CD4-positive, alpha-beta T cell treated with Interleukin-4 for 4 hours (primary cell): ENCODE measurements around the gene MSH3.
"Not testable (repeated sequence)": the region's sequence is repeated elsewhere in the genome, so short reads cannot be mapped to it uniquely, and the experiment has no call there.

ENCODE experiments used
- DNase-seq: peaks from one replicate; pipeline ENCODE4 v3.0.0-alpha.2; 2020

The MSH3 gene

GRCh38 chr5:80759866-80760577 is 105.6 kb downstream of the MSH3 start:
- peak; percentile 46 for DNase-seq

GRCh38 chr5:80760680-80761079 is 106.2 kb downstream of the MSH3 start:
- no peak for DNase-seq

DNA sequence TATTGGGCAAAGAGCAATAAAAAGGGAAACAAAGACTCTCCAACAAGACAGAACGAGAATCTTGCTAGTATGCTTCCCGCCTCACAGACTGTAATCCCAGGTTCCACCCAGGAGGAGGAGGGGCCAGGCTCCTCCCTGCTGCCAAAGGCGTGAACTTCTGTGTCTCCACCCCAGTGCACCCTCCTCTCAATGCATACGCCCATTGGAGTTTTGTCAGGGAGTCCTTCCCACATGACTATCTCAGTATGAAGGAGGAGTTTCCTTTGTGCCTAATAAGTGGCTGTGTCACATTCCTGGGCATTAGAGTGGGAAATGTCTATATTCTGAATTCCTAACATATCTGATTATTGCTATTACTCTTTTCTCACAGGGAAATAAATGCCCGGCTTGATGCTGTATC is 106.7 kb downstream of the MSH3 start:
- DNase-seq: no peak

- peak; percentile 18 for DNase-seq
These were observed 107.5 kb downstream of the MSH3 start for GRCh38 chr5:80761966-80762365.

- DNase-seq: no peak
These were observed 108.1 kb downstream of the MSH3 start for GRCh38 chr5:80762573-80762972.

DNA sequence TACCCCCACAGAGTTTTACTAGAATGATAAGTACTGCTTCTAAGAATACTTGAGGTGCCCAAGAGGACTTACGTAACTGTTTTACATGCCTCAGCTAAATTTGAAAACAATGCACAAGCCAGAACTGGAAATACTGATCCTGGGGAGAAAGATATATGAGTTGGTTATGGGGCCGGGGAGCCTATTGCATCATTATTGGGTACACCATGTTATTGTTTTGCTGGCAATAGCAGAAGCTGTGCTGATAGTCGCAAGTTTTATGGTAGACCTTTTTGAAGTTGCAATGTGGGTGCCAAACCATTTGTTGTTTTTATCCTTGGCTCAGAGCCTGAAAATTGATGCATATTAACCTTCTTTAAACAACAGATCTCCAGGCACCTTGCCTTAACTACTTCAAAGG is 108.8 kb downstream of the MSH3 start:
- no peak for DNase-seq

DNA sequence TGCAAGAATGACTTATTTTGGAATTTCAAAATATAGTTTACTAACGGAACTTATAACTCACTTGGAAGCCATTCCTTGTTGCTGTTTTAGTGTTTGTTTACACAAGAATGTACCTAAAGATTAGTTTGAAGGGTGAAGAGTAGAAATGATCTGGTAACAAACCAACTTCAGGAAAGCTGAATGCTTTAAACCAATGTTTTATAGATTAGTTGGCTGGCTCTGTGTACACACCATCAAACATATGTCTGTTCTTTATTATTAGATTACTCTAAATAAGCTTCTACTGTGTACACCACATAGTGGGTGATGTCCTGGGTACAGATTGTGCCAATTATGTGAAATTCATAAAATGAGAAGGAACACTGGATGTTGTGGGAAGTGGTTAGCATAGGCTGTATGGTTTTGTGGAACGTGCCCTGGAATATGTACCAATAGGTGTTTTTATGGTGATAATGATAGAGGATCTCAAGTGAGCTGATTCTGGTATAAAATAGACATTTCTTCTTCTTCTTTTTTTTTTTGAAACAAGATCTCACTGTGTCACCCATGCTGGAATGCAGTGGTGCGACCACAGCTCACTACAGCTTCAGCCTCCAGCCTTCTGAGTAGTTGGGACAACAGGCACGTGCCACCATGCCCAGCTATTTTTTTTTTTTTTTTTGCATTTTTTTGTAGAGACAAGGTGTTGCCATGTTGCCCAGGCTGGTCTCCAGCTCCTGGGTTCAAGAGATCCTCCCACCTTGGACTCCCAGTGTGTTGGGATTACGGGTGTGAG is 109.6 kb downstream of the MSH3 start:
- DNase-seq: no peak

DNA sequence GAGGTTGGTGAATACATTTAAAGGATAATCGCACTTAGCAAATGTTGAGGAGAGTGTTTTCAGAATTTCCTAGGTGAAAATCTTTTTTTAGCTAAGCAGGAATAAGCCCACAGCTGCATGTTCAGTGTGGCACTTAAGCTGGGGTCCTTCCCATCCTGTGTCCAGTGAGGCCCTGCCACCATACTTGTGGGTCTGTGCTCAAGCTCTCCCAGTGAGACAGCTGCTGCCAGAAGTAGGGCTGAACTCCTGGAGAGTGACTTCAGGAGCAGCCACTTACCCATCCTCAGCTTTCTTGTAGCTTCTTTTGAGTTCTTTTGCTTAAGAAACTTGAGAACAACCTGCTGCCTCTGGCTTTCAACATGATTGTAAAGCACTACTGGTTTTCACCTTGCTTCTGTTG is 110.3 kb downstream of the MSH3 start:
- DNase-seq: no peak

DNA sequence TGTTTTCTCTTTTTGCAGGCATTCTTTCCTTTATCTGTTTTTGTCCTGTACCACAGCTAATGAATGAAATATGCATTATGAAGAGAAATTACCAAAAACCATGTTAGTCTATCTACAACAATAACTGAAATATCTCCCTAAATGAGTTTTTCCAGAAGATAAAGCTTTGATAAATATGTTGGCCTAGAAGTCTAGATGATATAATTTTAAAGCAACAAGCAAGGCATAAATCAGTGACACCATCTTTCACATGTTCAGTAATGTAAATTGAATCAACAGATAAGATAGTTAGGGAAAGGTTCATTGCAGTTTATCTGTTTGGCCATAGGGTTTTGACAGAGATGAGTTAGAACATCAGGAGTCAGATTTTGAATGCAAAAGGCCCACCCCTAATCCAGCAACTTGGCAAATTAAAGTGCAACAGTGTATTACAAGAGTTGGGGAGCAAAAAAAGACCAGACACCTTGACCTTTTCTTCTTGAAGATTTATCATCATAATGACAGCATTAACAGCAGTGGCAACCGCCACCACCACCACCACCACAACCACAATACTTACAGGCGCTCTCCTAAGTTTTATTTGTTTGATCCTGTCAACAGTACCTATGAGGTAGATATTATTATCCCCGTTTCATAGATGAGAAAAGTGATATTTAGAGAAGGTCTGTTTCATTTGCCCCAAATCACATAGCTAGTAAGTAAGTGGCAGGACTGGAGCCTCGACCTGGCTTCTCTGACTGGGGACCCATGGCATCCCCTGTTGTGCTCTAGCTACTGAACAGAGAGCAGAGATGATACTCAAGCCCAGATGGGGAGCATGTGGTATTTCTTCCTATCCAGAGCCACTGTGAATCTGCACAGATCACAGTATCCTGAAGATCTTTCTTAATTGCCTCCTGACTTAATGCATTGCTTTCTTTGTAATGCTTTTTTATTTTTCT is 123.2 kb downstream of the MSH3 start:
- peak; percentile 30 for DNase-seq

DNA sequence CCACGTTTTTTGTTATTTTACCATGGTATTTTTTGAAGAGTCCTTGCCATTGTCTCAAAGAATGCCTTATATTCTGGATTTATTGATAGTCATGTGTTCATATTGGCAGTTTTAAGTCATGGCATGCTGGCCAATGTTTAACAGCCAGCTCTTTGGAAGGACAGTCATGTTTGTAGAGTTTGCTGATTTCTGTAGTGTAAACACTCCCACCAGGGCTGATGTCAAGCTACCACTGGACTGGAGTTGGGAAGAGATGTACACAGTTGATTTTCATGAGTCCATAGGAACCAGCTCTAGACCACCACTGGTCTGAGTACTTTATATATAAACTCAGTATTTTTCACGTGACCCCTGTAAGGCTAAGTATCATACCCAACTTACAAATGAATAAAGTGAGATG is 125.6 kb downstream of the MSH3 start:
- no peak for DNase-seq

GRCh38 chr5:80780761-80781285 is 126.4 kb downstream of the MSH3 start:
- no peak for DNase-seq

DNA sequence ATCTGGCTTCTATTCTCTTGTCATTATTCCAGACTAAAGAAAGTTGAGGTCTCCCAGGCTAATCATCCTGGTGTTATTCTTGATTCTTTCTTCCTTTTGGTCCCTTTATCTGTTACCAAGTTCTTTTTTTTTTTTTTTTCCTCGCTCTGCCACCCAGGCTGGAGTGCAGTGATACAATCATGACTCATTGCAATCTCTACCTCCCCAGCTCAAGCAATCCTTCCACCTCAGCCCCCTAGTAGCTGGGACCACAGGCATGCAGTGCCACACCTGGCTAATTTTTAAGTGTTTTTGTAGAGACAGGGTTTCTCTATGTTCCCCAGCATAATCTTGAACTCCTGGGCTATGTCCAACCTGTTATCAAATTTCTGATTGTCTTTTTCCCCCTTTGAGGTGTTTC is 126.9 kb downstream of the MSH3 start:
- DNase-seq: no peak

DNA sequence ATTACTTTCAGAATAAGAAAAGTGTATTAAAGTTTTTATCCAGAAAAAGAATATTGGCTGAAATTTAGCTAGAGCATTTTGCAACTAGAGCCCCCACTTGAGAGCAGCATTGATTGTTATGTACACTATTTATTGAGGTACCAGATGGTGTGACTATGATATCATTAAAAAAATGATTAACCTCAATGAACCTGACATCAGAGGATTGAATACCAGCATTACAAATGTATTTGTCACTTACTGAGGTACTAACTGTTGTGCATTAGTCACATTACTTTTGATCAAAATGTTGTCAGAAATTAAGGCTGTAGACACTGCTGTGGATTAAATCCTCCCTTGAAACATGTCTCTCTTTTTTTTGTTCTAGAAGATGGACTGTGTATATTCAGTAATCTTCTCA is 128.2 kb downstream of the MSH3 start:
- DNase-seq: no peak

DNA sequence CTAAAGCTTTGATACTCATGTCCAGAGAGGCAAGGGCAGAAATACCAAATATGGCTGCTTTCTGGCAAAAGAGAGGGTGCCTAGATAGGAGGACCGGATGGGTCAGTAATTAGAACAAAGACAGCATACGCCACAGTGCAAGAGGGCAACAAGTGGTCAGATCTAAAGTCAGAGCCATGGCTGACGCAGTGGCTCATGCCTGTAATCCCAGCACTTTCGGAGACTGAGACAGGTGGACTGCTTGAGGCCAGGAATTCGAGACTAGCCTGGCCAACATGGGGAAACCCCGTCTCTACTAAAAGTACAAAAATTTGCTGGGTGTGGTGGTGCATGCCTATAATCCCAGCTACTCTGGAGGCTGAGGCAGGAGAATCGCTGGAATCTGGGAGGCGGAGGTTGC is 129.3 kb downstream of the MSH3 start:
- DNase-seq: not testable (repeated sequence)

- DNase-seq: no peak
These were observed 130.0 kb downstream of the MSH3 start for GRCh38 chr5:80784451-80784850.

GRCh38 chr5:80789319-80790016 is 135.0 kb downstream of the MSH3 start:
- not testable (repeated sequence) for DNase-seq

- DNase-seq: no peak
These were observed 136.2 kb downstream of the MSH3 start for GRCh38 chr5:80790698-80791097.

GRCh38 chr5:80793354-80793753 is 138.9 kb downstream of the MSH3 start:
- DNase-seq: no peak

DNA sequence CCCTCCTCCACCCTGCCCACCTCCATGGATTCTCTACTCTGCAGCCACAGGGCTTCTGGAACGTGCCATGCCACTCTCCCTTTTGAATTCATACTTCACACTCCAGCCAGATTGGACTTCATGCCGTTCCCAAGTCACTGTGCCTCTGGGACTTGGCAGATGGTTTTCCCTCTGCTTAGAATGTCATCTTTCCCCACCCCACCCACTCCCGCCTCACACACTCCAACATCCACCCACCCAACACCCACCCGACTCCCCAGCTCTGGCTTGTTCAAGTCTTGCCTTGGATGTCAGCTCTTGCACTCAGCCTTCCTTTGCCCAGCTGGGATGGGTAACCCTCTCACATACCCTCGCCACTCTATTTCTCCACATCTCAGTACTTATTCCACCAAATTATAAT is 142.4 kb downstream of the MSH3 start:
- DNase-seq: no peak

- DNase-seq: no peak
These were observed 143.1 kb downstream of the MSH3 start for GRCh38 chr5:80797428-80798024.

DNA sequence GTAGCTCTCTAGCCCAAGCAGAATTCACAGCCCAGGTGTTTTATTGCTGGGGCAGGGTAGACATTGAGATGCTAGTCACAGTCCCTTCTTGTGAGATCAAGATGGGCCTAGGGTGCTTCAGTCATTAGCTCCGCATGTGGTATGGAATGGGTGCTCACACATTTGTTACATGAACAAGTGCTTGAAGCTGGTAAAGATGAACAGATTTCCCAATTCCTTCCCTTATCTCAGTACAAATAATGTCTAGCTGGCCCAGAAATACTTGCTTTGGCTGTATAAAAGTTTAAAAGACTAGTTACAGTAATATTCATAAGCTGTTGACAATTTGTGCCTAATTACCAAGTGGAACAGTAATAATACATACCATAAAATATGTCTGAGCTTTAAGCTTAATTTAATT is 143.7 kb downstream of the MSH3 start:
- DNase-seq: no peak

- no peak for DNase-seq
These were observed 144.2 kb downstream of the MSH3 start for GRCh38 chr5:80798633-80799032.
